OCI-LY3 (cell line): ENCODE measurements around the gene SEBOX.

ENCODE experiments used
- CTCF ChIP-seq: fragments of 200-600, 300-600 bp; sonication (generic); IDR thresholded peaks from 2 replicates; pipeline ENCODE4 v1.5.1; 2014; ENCODE audit warnings: antibody characterized with exemption, low read length, low read depth
- EZH2phosphoT487 ChIP-seq: fragments of 200-600 bp; shearing (Covaris generic); IDR thresholded peaks from 2 replicates; pipeline ENCODE4 v1.6.1; 2018; ENCODE audit warnings: antibody characterized with exemption, mixed run types, low read depth

- TF ChIP-seq CTCF (no peak), EZH2phosphoT487 (no peak)
These were observed 40.0 kb upstream of the SEBOX start for GRCh38 chr17:28404812-28405570.
